Activated effector memory CD4-positive, alpha-beta T cell treated with Interleukin-2 at 50 U/mL for 16 hours (primary cell): ENCODE results near the gene MARCKS.
"Not testable (repeated sequence)": the region's sequence is repeated elsewhere in the genome, so short reads cannot be mapped to it uniquely, and the experiment has no call there.

ENCODE experiments used
- DNase-seq: peaks from one replicate; pipeline ENCODE4 v3.0.0-alpha.2; 2020

The MARCKS gene

DNA sequence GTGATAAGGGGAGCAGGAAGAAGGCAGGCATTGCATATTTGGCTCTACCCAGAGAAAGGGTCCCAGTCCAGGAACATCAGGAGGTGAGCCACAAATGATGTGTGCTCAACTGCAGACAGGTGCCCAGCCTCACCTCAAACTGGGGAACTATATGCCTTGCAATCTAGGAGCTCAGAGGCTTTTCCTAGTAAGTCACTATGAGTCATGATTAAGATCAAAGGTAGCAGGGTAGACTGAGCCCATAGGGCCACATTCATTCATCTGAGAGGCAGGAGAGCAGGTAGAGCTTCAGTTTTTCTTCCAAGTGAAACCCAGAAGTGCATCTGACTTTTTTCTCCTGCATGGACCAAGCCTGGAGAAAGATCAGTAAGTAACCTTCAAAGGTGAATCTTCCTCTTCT is 31.3 kb downstream of the MARCKS start:
- DNase-seq: no peak

DNA sequence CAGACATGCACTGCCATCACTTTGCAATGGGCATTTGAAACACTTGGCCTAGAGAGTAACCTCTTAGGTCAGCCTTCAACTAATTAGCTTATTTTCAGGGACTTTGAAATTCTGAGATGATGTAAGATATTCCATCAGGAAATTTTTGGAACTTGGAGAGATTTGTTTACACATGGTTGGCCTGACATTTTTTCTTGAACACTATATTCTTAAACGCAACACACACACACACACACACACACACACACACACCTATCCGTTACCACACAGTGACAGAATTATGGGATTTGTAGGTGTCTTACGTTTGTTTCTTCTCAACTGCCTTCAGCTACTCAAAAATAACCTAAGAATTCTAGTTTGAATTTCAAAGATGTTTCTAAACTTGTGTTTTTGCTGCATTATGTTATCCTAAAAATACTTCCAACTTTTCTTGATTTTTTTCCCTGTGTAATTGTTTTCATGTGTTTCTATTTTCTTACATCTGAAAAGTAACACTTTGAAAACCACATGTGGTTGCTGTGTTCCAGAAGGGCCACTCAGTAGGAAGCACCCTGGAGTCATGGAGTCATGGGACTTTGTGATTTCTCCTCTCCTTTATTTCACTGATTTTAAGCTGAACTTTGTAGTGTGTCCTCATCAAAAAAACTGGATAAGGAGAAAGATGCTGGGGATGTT is 31.9 kb downstream of the MARCKS start:
- no peak for DNase-seq

DNA sequence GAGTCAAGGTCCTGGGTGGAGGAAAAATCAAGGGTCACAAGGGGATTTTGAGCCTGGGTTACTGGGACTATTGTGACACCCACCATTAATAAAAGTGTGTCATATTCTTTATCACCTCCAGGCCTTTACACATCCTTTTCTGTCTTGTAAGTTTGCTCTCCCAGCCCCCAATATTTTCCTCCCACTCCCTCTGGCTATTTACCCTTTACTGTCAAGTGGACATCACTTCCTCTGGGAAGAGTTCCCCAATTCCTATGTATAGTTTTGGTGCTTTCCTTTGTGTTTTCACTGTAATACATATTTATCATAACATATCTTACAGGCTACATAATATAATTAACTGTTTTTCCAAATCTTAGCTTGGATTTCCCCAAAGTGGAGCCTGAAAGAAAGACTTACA is 36.3 kb downstream of the MARCKS start:
- no peak for DNase-seq

DNA sequence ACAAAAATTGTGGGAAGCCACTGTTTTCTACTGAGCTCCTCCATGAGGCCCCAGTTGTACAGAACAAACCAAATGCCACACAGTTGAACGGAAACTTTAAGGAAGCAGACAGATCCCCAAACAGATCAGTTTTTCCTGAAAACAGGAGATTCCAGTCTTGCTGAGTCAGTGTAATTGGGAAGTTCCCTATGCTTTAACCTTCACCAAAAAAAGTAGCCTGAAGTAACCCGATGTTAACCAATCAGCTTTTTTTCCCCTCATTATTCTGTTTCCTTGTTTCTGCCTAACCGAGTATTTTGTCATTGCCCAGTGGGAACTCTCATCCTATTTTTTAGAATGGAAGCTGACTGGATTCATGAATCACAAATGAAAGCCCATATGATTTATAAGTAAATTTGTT is 36.7 kb downstream of the MARCKS start:
- DNase-seq: no peak

DNA sequence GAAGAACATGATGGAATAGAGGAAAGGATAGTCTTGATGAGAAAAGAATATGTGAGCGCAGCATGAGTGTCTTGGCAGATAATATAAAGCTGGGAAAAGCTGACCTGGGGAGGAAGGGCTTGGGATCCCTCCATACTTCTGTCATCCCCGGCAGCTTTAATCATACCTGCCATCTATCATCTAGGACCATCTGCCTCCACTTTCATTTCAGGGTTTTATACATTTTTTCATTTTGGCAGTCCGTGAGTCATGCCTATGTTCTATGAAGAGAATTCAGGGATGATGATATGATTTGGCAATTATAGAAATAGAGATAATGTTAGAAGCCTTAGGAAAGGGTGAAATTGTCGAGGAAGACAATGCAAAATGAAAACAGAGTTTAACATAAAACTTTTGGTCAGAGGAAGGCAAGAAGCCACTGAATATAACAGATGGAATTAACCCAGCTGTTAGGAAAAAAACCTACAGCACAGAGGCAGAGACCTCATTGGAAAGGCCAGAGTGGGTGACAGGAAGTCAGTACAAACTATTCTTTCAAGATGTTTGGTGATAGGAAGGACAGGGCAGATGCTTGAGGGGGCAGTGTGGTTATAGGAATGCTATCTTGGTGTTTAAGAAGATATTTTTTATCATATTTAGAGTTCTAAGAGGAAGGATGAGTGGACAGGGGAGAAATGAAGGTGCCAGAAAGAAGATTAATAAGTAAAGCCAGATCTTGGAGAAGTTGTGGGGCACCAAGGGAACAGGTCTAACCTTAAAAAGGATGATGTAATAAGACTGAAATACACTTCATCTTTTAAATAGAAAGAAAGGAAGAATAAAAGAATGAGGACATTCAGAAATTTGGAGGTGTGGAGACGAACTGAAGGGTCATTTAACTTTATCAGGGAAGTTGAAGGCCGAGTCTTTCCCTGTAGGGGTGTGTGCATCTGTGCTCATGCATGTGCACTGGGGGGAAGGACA is 37.8 kb downstream of the MARCKS start:
- DNase-seq: no peak

DNA sequence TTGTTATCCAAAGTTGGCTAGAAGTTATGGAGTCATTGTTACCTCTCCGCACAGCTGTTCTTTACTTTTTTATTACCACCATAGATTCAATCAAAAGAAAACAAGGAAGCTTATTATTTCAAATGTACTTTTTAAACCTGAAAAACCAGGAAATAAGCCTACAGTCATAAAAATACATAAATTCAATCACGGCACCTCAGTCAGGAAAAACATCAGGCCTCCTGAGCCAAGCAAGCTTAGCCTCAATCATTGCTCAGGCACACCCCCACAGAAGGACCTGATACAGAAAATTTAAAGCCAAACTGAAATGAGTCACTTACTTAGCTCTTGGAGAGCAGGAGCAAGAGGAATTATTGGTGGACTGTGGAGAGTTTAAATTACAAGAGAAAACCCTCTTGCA is 44.3 kb downstream of the MARCKS start:
- DNase-seq: no peak

DNA sequence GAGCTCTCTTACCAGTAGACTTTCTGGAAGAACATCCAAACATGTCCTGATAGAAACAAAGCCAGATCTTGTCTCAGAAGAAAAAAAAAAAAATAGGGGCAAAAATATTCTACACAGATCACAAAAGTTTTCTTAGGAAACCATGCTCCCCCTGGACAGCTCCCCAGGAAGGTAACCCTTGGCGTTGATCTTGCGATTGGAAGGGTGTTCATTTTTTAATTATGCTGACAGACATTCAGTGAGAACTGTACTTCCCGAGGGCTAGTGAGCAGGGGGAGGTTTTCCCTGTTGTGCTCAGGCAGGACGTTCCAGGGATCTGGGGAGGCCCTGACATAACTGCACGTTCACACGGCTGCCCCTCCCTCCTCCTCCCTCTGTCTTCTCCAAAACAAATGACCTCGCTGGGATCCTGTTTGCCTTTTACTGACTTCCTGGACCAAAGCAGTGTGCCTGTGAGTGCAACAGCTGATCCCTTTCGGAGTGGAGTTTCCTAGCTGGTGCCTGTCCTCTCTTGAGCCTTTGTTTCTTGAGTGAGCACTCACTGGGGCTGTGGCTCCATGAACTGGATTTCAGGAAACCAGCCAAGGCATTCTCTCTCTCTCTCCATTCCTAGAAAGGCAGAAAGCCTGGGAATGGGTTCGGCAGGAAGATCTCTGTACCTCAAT is 46.7 kb downstream of the MARCKS start:
- DNase-seq: no peak

DNA sequence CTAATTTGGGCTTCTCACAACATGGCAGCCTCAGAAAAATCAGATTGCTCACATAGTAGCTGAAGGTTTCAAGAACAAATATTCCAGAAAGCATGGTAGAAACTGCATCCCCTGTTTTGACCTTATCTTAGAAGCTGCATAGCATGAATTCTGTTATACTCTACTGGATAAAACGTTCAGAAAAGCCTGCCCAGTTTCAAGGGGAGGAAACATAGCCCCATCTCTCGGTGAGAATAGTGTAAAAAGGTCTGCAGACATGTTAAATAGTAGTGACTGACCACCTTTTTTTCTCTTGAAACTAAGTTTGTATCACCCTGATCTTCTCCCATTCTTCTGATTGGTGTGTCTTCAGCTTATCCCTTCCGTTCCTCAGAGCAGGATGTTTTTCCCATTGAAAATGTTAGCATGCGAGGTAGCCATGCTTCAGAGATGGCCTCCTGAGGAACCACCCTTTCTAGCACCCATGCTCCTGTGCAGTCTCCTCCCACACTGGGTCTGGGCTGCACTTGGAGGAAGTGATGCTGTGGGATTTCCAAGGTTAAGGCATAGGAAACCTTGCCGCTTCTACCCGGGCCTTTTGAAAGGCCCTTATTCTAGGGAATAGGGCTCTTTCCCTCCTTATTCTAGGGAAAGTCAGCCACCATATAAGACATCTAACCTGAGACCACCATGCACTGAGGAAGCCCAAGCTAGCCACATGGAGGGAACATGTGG is 50.1 kb downstream of the MARCKS start:
- DNase-seq: no peak

DNA sequence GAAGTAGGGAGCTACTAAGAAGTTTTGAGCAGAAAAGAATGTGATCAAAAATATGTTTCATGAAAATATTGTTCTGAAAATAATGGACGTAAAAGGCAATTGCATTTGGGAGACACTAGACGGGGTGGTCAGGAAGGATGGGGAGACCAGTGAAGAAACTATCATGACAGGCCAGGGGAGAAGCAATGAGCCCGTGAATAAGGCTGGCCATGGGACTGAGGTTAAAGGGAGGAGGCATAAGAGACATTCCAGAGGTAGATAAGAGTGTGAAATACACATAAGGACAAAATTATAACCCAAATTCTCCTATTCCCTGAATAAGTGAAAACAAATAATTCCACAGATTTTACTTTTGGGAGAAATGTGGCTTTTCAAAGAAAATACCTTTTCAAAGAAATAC is 51.7 kb downstream of the MARCKS start:
- DNase-seq: no peak

DNA sequence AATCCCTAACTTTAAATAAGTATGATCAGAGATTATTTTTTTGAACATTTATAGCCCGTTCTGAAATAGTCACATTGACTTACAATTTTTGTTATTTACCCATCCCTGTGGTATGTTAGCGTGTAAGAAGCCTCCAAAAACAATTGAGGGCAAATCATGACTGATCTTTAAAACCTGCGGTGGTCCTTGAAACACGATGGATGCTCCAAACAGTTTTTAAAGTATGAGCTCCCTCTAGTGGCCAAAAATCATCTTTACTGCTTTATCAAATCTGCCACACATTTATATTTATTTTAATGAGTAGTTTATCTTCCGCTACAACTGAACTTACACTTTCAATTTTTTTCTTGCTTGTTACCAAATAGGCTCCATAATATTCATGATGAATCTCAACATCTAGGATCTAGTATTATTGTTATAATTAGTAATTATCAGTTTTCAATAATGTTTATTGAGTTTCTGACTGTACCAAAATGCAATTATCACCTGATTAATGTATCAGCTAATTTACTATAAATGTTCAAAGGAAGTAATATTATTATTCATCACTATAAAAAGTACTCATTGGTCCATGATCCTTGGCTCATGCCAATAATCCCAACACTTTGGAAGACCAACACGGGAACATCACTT is 52.2 kb downstream of the MARCKS start:
- no peak for DNase-seq

DNA sequence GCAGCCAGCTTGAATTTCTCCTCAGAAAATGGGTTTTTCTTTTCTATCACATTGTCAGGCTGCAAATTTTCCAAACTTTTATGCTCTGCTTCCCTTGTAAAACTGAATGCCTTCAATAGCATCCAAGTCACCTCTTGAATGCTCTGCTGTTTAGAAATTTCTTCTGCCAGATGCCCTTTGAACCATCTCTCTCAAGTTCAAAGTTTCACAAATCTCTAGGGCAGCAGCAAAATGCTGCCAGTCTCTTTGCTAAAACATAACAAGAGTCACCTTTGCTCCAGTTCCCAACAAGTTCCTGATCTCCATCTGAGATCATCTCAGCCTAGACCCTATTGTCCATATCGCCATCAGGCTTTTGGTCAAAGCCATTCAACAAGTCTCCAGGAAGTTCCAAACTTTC is 53.1 kb downstream of the MARCKS start:
- DNase-seq: not testable (repeated sequence)
